Rectal smooth muscle tissue (tissue), 1 donor: ENCODE data around the gene SLC2A10.
A peak's percentile ranks its signal among the peaks of the same experiment; 100 is the strongest.

Experiments
- H3K27ac ChIP-seq: one replicate; pipeline ENCODE4 v1.7.0; 2013; ENCODE audit warnings: low read depth, low read length, inconsistent platforms
- H3K27me3 ChIP-seq: one replicate; pipeline ENCODE4 v1.7.0; 2013; ENCODE audit warnings: low read length; ENCODE audit not compliant: control insufficient read depth, insufficient read depth
- H3K36me3 ChIP-seq: one replicate; pipeline ENCODE4 v1.7.0; 2013; ENCODE audit warnings: low read length; ENCODE audit not compliant: control insufficient read depth, insufficient read depth
- H3K4me1 ChIP-seq: one replicate; pipeline ENCODE4 v1.7.0; 2013; ENCODE audit warnings: low read length; ENCODE audit not compliant: control insufficient read depth, insufficient read depth
- H3K4me3 ChIP-seq: one replicate; pipeline ENCODE4 v1.7.0; 2013; ENCODE audit warnings: low read length
- H3K9ac ChIP-seq: one replicate; pipeline ENCODE4 v1.7.0; 2013; ENCODE audit warnings: low read length

SLC2A10 gene

GRCh38 chr20:46683939-46684750, 25.3 kb upstream of the SLC2A10 start:
- Histone ChIP-seq H3K36me3 (peaks cover 6% of the 10 kb centered on the region), H3K4me3 (peak overlapping the region; percentile 44), H3K27ac (no peak overlapping the region), H3K27me3 (no peaks in the 10 kb centered on the region), H3K4me1 (peaks cover 26% of the 10 kb centered on the region), H3K9ac (no peak overlapping the region)

GRCh38 chr20:46688151-46689081, 21.0 kb upstream of the SLC2A10 start:
- Histone ChIP-seq H3K4me3 (peak overlapping the region; percentile 94), H3K36me3 (peaks cover 2% of the 10 kb centered on the region), H3K27me3 (no peaks in the 10 kb centered on the region), H3K27ac (peak overlapping the region; percentile 95), H3K9ac (peak overlapping the region; percentile 82), H3K4me1 (peaks cover 26% of the 10 kb centered on the region)

GRCh38 chr20:46689082-46689753, 20.2 kb upstream of the SLC2A10 start, which contains the start of gene TP53RK:
TSS of gene TP53RK (minus strand) at chr20:46689444. CDS start at chr20:46689414, 30 bp downstream.
- peak within 1 kb of the TSS; percentile 95 for H3K27ac ChIP-seq

GRCh38 chr20:46689754-46690085, 19.7 kb upstream of the SLC2A10 start:
- Histone ChIP-seq H3K4me3 (peak overlapping the region; percentile 94), H3K4me1 (peaks cover 22% of the 10 kb centered on the region), H3K27me3 (no peaks in the 10 kb centered on the region), H3K27ac (peak overlapping the region; percentile 95), H3K9ac (no peak overlapping the region), H3K36me3 (peaks cover 2% of the 10 kb centered on the region)

More at GRCh38 chr20:46689082-46689753, 20.2 kb upstream of the SLC2A10 start, which contains the start of gene TP53RK:
- peaks cover 23% of the 10 kb centered on the region for H3K4me1 ChIP-seq
- peaks cover 2% of the 10 kb centered on the region for H3K36me3 ChIP-seq
- peak within 1 kb of the TSS; percentile 82 for H3K9ac ChIP-seq
- no peaks in the 10 kb centered on the region for H3K27me3 ChIP-seq
- H3K4me3 ChIP-seq: peak within 1 kb of the TSS; percentile 94

GRCh38 chr20:46690219-46691106, 19.0 kb upstream of the SLC2A10 start:
- Histone ChIP-seq H3K27ac (peak overlapping the region; percentile 95), H3K4me3 (peak overlapping the region; percentile 94), H3K36me3 (peaks cover 2% of the 10 kb centered on the region), H3K4me1 (peaks cover 21% of the 10 kb centered on the region), H3K9ac (no peak overlapping the region), H3K27me3 (no peaks in the 10 kb centered on the region)

- no peak overlapping the region for H3K4me3 ChIP-seq
- no peak overlapping the region for H3K27ac ChIP-seq
- H3K4me1 ChIP-seq: peaks cover 21% of the 10 kb centered on the region
- H3K9ac ChIP-seq: no peak overlapping the region
- no peaks in the 10 kb centered on the region for H3K27me3 ChIP-seq
- peaks cover 2% of the 10 kb centered on the region for H3K36me3 ChIP-seq
Observed at GRCh38 chr20:46691196-46691595, 18.3 kb upstream of the SLC2A10 start.

GRCh38 chr20:46694484-46694883, 15.0 kb upstream of the SLC2A10 start:
- no peak overlapping the region for H3K27ac ChIP-seq
- H3K27me3 ChIP-seq: no peaks in the 10 kb centered on the region
- no peak overlapping the region for H3K9ac ChIP-seq
- no peaks in the 10 kb centered on the region for H3K36me3 ChIP-seq
- no peak overlapping the region for H3K4me3 ChIP-seq
- peaks cover 4% of the 10 kb centered on the region for H3K4me1 ChIP-seq

- H3K27me3 ChIP-seq: no peaks in the 10 kb centered on the region
- H3K9ac ChIP-seq: no peak overlapping the region
- no peaks in the 10 kb centered on the region for H3K36me3 ChIP-seq
- no peaks in the 10 kb centered on the region for H3K4me1 ChIP-seq
- no peak overlapping the region for H3K4me3 ChIP-seq
- no peak overlapping the region for H3K27ac ChIP-seq
Observed at GRCh38 chr20:46695892-46696291, 13.6 kb upstream of the SLC2A10 start.

GRCh38 chr20:46696791-46697279, 12.6 kb upstream of the SLC2A10 start:
- no peaks in the 10 kb centered on the region for H3K27me3 ChIP-seq
- H3K27ac ChIP-seq: no peak overlapping the region
- no peak overlapping the region for H3K9ac ChIP-seq
- H3K36me3 ChIP-seq: no peaks in the 10 kb centered on the region
- H3K4me1 ChIP-seq: no peaks in the 10 kb centered on the region
- H3K4me3 ChIP-seq: no peak overlapping the region

GRCh38 chr20:46698788-46699187, 10.7 kb upstream of the SLC2A10 start:
- H3K9ac ChIP-seq: no peak overlapping the region
- no peak overlapping the region for H3K4me3 ChIP-seq
- no peaks in the 10 kb centered on the region for H3K4me1 ChIP-seq
- no peak overlapping the region for H3K27ac ChIP-seq
- no peaks in the 10 kb centered on the region for H3K27me3 ChIP-seq
- no peaks in the 10 kb centered on the region for H3K36me3 ChIP-seq

GRCh38 chr20:46699651-46700359, 9.6 kb upstream of the SLC2A10 start:
- Histone ChIP-seq H3K4me3 (no peak overlapping the region), H3K36me3 (no peaks in the 10 kb centered on the region), H3K9ac (no peak overlapping the region), H3K4me1 (no peaks in the 10 kb centered on the region), H3K27me3 (no peaks in the 10 kb centered on the region), H3K27ac (no peak overlapping the region)
